Measurements from ENCODE around the gene SEC14L3. TPM values are rescaled to one million over a fixed set of nuclear protein-coding genes. Genes with fewer than 3 reads are reported as not detected.

The SEC14L3 gene
- polyA plus RNA-seq (2012; ENCODE audit: insufficient read depth, insufficient read length, low read depth): not detected

GRCh38 chr22:30471616-30472318 lies at the start of gene SEC14L3:
TSS of gene SEC14L3 (minus strand) at chr22:30472017. CDS start at chr22:30471958, 59 bp downstream.
- Histone ChIP-seq H3K4me3 (ENCODE audit: low read depth, low read length) (no peak within 1 kb of the TSS), H3K4me1 (no peaks in the 10 kb centered on the region), H3K27me3 (peaks cover 6% of the 10 kb centered on the region; the same call in 1 of the 2 replicates), H3K9me3 (no peaks in the 10 kb centered on the region), H3K36me3 (no peaks in the 10 kb centered on the region)
- TF ChIP-seq CTCF (IDR thresholded peaks at IDR 0.05; ENCODE audit: low read depth, low read length): no peak
- no peak for DNase-seq

GRCh38 chr22:30519842-30520425 lies 48.1 kb upstream of the SEC14L3 start:
- H3K36me3 ChIP-seq: no peaks in the 10 kb centered on the region
- no peak for DNase-seq
- H3K4me3 ChIP-seq (ENCODE audit: low read depth, low read length): no peak overlapping the region
- H3K27me3 ChIP-seq: no peaks in the 10 kb centered on the region
- no peaks in the 10 kb centered on the region for H3K4me1 ChIP-seq
- no peaks in the 10 kb centered on the region for H3K9me3 ChIP-seq
- no peak for TF ChIP-seq CTCF (IDR thresholded peaks at IDR 0.05; ENCODE audit: low read depth, low read length)

GRCh38 chr22:30516731-30517130 lies 44.9 kb upstream of the SEC14L3 start:
- Histone ChIP-seq H3K4me3 (ENCODE audit: low read depth, low read length) (no peak overlapping the region), H3K36me3 (no peaks in the 10 kb centered on the region), H3K27me3 (no peaks in the 10 kb centered on the region), H3K4me1 (no peaks in the 10 kb centered on the region), H3K9me3 (no peaks in the 10 kb centered on the region)
- no peak for TF ChIP-seq CTCF (IDR thresholded peaks at IDR 0.05; ENCODE audit: low read depth, low read length)
- DNase-seq: no peak

GRCh38 chr22:30516273-30516672 lies 44.5 kb upstream of the SEC14L3 start:
- Histone ChIP-seq H3K9me3 (no peaks in the 10 kb centered on the region), H3K4me3 (ENCODE audit: low read depth, low read length) (no peak overlapping the region), H3K27me3 (no peaks in the 10 kb centered on the region), H3K36me3 (no peaks in the 10 kb centered on the region), H3K4me1 (no peaks in the 10 kb centered on the region)
- no peak for TF ChIP-seq CTCF (IDR thresholded peaks at IDR 0.05; ENCODE audit: low read depth, low read length)
- DNase-seq: no peak

GRCh38 chr22:30514252-30514651 lies 42.4 kb upstream of the SEC14L3 start:
- no peak overlapping the region for H3K4me3 ChIP-seq (ENCODE audit: low read depth, low read length)
- H3K27me3 ChIP-seq: no peaks in the 10 kb centered on the region
- no peak for DNase-seq
- H3K36me3 ChIP-seq: no peaks in the 10 kb centered on the region
- H3K9me3 ChIP-seq: no peaks in the 10 kb centered on the region
- no peaks in the 10 kb centered on the region for H3K4me1 ChIP-seq
- no peak for TF ChIP-seq CTCF (IDR thresholded peaks at IDR 0.05; ENCODE audit: low read depth, low read length)

GRCh38 chr22:30513462-30513861 lies 41.6 kb upstream of the SEC14L3 start:
- no peak for TF ChIP-seq CTCF (IDR thresholded peaks at IDR 0.05; ENCODE audit: low read depth, low read length)
- Histone ChIP-seq H3K27me3 (no peaks in the 10 kb centered on the region), H3K36me3 (no peaks in the 10 kb centered on the region), H3K9me3 (no peaks in the 10 kb centered on the region), H3K4me1 (no peaks in the 10 kb centered on the region), H3K4me3 (ENCODE audit: low read depth, low read length) (no peak overlapping the region)
- DNase-seq: no peak
